Retinal pigment epithelial cell (primary cell): ENCODE measurements around the gene LILRB1.
A peak's percentile ranks its signal among the peaks of the same experiment; 100 is the strongest.
"Not testable (repeated sequence)": the region's sequence is repeated elsewhere in the genome, so short reads cannot be mapped to it uniquely, and the experiment has no call there.

Source experiments
- DNase-seq: peaks from one replicate; pipeline ENCODE4 v3.0.0-alpha.2; 2010; ENCODE audit warnings: low read depth
- H3K4me3 ChIP-seq: 2 replicates; pipeline ENCODE4 v1.5.1; 2011; ENCODE audit warnings: mild to moderate bottlenecking, low read length, control low read depth, moderate library complexity
- CTCF ChIP-seq: conservative IDR thresholded peaks from 2 replicates; pipeline ENCODE4 v1.5.1; 2011; ENCODE audit warnings: low read depth, low read length, control low read depth, inconsistent platforms

Gene LILRB1

GRCh38 chr19:54673222-54673621 lies 42.9 kb downstream of the LILRB1 start:
- no peak for DNase-seq
- no peak for TF ChIP-seq CTCF

GRCh38 chr19:54674021-54674617 lies 43.8 kb downstream of the LILRB1 start:
- no peak overlapping the region for H3K4me3 ChIP-seq
- DNase-seq, result no peak
- TF ChIP-seq CTCF, result peak; percentile 48

More at GRCh38 chr19:54673222-54673621, 42.9 kb downstream of the LILRB1 start:
- no peak overlapping the region for H3K4me3 ChIP-seq

- DNase-seq, H3K4me3 ChIP-seq: not testable (repeated sequence)
- TF ChIP-seq CTCF, result peak; percentile 78
Measured at GRCh38 chr19:54676210-54676834, 46.0 kb downstream of the LILRB1 start.

GRCh38 chr19:54677217-54677616 lies 46.9 kb downstream of the LILRB1 start:
- TF ChIP-seq CTCF, result no peak
- no peak for DNase-seq
- H3K4me3 ChIP-seq, result no peak overlapping the region

GRCh38 chr19:54681596-54681995 lies 51.3 kb downstream of the LILRB1 start:
- DNase-seq, H3K4me3 ChIP-seq: not testable (repeated sequence)

- H3K4me3 ChIP-seq, result no peak overlapping the region
- no peak for DNase-seq
- TF ChIP-seq CTCF, result no peak
Measured at GRCh38 chr19:54682306-54682856, 52.1 kb downstream of the LILRB1 start.

- no peak for DNase-seq
- no peak overlapping the region for H3K4me3 ChIP-seq
- TF ChIP-seq CTCF, result no peak
Measured at GRCh38 chr19:54684527-54684926, 54.2 kb downstream of the LILRB1 start.
